Measurements from ENCODE around the gene UBAC1.

GRCh38 chr9:135928731-135929655, 32.2 kb downstream of the UBAC1 start:
- TF ChIP-seq, protein P1, sequence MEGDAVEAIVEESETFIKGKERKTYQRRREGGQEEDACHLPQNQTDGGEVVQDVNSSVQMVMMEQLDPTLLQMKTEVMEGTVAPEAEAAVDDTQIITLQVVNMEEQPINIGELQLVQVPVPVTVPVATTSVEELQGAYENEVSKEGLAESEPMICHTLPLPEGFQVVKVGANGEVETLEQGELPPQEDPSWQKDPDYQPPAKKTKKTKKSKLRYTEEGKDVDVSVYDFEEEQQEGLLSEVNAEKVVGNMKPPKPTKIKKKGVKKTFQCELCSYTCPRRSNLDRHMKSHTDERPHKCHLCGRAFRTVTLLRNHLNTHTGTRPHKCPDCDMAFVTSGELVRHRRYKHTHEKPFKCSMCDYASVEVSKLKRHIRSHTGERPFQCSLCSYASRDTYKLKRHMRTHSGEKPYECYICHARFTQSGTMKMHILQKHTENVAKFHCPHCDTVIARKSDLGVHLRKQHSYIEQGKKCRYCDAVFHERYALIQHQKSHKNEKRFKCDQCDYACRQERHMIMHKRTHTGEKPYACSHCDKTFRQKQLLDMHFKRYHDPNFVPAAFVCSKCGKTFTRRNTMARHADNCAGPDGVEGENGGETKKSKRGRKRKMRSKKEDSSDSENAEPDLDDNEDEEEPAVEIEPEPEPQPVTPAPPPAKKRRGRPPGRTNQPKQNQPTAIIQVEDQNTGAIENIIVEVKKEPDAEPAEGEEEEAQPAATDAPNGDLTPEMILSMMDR (IDR thresholded peaks at IDR 0.05) = no peak
- TF ChIP-seq ATF1 (CRISPR knock-in tag; IDR thresholded peaks at IDR 0.05) = no peak
- no peak for TF ChIP-seq MAX (CRISPR knock-in tag; IDR thresholded peaks at IDR 0.05)
- no peak for TF ChIP-seq TP53 (CRISPR knock-in tag; IDR thresholded peaks at IDR 0.05)
- no peak for TF ChIP-seq JAZF1 (CRISPR knock-in tag; IDR thresholded peaks at IDR 0.05)

Measured in WTC11 (cell line).